ENCODE data around the gene LIFR.

The LIFR gene

DNA sequence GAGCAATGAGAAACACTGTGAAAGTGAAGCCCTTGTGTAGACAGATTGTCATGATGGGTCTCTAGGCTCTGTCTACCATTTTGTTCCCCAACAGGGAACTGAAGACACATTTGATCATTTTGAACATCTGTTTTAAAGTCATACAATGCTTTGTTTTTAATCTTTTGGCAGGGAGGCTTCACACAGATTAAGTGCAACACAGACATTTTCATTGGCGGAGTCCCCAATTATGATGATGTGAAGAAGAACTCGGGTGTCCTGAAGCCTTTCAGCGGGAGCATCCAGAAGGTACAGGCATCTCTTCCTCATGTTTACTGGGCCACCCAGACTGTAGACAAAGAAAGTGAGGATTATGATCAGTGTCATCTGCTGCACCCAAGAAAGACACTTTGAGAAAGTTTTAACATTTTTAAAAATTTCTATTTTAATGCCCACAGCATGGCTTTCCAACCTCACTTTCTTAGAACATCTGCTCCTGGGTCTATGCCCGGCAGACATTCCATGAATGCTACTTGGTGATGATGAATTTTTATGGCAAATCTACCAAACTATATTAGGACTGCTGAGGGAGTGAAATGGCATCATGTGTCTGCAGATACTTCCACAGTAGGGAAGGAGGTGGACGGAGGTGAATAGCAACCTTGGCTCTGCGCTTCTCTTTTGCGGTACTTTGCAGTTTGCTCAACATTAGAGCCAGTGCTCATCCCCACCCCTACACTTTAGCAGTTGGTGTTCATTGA lies 121.3 kb downstream of the LIFR start:
- no peak for DNase-seq

GRCh38 chr5:38433160-38433861 lies 123.1 kb downstream of the LIFR start:
- no peak for DNase-seq

DNA sequence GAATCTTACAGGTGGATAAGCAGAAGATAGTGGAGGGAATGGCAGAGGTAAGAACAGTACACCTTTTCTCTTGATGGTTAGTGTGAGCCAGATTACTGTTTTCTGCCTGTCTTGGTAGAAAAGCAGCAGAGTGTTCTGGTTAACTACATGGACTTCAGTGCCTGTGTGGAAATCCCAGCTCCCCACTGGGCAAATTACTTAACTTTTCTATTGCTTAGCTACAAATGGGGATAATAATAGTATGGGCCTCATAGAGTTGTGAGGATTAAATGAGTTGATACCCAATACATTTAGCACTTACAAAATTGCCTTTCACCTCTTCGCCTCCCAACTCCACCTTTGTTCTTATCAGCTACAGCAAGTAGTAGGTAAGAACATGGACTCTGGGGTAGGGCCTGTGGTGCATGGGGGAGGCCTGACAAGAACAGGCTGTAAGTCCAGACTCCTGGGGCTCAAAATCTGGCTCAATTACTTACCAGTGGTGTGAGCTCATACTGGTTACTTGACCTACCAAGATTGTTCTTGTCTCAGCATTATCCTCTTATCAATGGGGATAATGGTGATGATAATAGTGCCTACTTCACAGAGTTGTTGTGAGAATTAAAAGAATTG lies 125.1 kb downstream of the LIFR start:
- no peak for DNase-seq

- DNase-seq = no peak
Observed at GRCh38 chr5:38426986-38427950, 129.2 kb downstream of the LIFR start.

DNA sequence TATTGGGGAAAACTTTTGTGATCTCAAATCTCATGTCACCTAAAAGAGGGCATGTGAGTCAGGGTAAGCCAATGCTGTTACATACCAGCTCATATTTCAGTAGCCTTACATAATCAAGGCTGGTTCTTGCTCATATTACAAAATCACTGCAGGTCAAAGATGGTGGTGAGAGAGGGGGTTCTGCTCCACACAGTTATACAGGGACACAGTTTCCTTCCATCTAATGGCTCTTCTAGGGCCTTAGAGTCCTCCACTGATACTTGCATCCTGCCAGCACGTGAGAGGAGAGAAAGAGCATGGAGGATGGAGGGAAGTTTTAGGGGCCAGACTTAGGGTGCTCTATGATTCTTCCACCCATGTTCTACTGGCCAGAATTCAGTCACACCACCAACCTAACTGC lies 130.0 kb downstream of the LIFR start:
- DNase-seq = no peak
